HG03159 (cell line): ENCODE results near the gene TPPP.

Source experiments
- ATAC-seq: cut with Tn5 transposase; IDR thresholded peaks from one replicate; pipeline ENCODE4 v1.9.1; 2021; ENCODE audit warnings: mild to moderate bottlenecking, moderate library complexity; ENCODE audit not compliant: unreplicated experiment

The TPPP gene

DNA sequence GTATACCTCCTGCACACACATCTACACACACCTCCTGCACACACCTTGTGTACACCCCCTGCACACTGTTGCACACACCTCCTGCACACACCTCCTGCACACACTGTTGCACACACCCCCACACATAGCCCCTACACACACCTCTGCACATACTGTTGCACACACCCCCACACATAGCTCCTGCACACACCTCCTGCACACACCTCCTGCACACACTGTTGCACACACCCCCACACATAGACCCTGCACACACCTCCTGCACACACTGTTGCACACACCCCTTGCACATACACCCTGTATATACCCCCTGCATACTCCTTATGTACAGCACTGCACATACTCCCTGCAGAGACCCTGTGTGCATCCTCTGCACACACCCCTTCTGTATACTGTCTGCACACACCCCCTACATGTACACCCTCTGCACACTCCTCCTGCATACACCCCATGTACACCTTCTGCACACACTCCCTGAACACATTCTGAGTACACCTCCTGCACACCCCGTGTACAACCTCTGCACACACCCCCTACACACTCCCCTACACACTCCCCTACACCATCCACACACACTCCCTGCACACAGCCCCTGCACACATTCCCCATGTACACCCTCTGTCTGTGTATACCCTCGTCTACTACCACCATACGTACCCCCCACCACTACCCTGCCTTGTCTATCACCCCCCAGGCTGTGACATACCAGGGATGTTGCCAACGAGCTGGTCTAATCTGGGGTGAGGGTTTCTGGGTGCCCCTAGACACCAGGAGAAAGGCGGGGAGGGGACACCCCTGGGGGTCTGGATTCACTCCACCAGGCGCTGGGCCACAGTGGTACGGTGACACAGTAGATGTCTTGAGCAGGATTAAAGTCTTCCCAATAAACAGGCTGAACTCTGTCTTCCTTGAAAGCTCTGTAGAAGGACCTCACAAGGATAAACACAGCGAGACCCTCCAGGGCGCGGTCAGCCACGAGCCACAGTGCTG, 82.1 kb downstream of the TPPP start:
- ATAC-seq = no peak

DNA sequence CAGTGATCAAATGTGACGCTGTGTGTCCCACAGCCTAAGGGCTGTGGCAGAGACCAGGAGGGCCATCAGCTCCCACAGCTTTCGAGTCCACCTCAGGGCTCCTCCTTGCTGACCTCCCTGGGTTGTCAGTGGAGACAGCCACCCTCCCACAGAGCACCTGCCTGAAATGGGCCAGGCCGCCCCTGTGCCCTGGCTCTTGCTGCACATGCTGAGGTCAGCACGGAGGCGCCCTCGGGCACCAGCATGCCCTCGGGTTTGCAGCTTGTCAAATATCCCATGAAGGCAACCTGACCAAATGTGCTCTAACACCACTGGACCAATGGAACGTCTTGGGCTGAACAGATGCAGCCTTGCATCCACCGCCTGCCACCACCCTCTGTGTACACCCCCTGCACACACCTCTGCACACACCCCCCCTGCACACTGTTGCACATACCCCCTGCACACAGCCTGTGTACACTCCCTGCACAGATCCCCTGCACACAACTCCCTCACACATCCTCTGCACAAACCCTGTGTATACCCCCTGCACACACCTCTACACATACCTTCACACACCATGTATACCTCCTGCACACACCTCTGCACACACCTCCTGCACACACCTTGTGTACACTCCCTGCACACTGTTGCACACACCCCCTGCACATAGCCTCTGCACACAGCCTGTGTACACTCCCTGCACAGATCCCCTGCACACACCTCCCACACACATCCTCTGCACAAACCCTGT, 83.0 kb downstream of the TPPP start:
- no peak for ATAC-seq
